Pancreas (tissue), 10 donors: ENCODE data around the gene HDGFL1. TPM values are rescaled to one million over a fixed set of nuclear protein-coding genes. Genes with fewer than 3 reads are reported as not detected.

Experiments used
- ATAC-seq, 4 donors: fragments of 200-7000 bp; cut with Tn5 transposase; one replicate each; pipeline versions ENCODE4 v1.8.0 to v1.9.1; 2020; ENCODE audit warnings: mild to moderate bottlenecking in 4 of 4, moderate library complexity in 4 of 4
- DNase-seq, 6 donors: peaks; one replicate each; pipeline ENCODE4 v3.0.0-alpha.2; 2020
- FAIRE-seq: peaks from 2 replicates; lab custom pipeline; 2012; peaks lifted over from hg19 to GRCh38; lab: Jason Lieb, UNC
- H3K27ac ChIP-seq, 4 donors: fragments of 200-600 bp; sonication (generic); 1 replicate in 3 of 4; 2 replicates in 1 of 4; pipeline versions ENCODE4 v1.5.0 to v1.8.0; 2020
- H3K27me3 ChIP-seq, 4 donors: fragments of 200-600 bp; one replicate each; pipeline ENCODE4 v1.8.0; 2021
- H3K36me3 ChIP-seq, 3 donors: fragments of 200-600 bp; sonication (generic) in 1 of 3; one replicate each; pipeline versions ENCODE4 v1.5.0 to v1.8.0; 2020 to 2021
- H3K4me1 ChIP-seq, 3 donors: fragments of 200-600 bp; one replicate each; pipeline ENCODE4 v1.8.0; 2021
- H3K4me3 ChIP-seq, 4 donors: fragments of 200-600 bp; sonication (generic) in 2 of 4; one replicate each; pipeline versions ENCODE4 v1.5.0 to v1.8.0; 2020 to 2021
- H3K9me3 ChIP-seq, 4 donors: fragments of 200-600 bp; one replicate each; pipeline ENCODE4 v1.8.0; 2021
- CTCF ChIP-seq, 4 donors: fragments of 200-600 bp; sonication (generic) in 3 of 4; IDR thresholded peaks; one replicate each; pipeline versions ENCODE4 v1.5.0 to v1.8.0; 2021; ENCODE audit warnings: antibody characterized with exemption in 4 of 4
- WGBS, 2 donors: extraction: QIAGEN DNeasy Blood & Tissue Kit; methylation state at CpG; one replicate each; pipeline ENCODE4 v1.1.7; 2013; 5-methylcytosine and 5-hydroxymethylcytosine counted together
- intact Hi-C, 3 donors: fragments of 100-400 bp; cut with DNase I; formaldehyde crosslinking; loops; one replicate each; pipeline versions ENCODE4 v1.11.1 to v1.14.2; 2022
- polyA plus RNA-seq, 2 donors: library from polyadenylated mRNA; stranded (reverse); fragments of 200-250 nt; gene quantifications; one replicate each; pipeline ENCODE4 v1.2.3, GENCODE V29; 2013
- total RNA-seq, 6 donors: library from RNA; stranded (reverse); fragmentation: NEBNext Ultra II Directional in 4 of 6; extraction: Animal tissue kit (Norgen Biotek cat#: 25700) in 4 of 6; gene quantifications; one replicate each; pipeline versions ENCODE4 v1.2.1 to v1.2.4, GENCODE V29; 2021 to 2023
- donor health status: healthy with polysubstance abuse.
- donor health status: DM: no; HTN: no; CAD: no; lungs with moderate emphysema.
- donor health status: DM: no; HTN: no; CAD: no.
- donor health status: control.
- donor health status: control.
- donor health status: Bipolar disorder and iron deficiency.
- donor health status: DM: yes; HTN: yes; CAD: no.
- donor health status: DM: no; HTN: no; CAD: no.
- donor health status: DM: no; HTN: no; CAD: no.
- donor health status: DM: yes; HTN: yes; CAD: no.

The HDGFL1 gene
- total and polyA plus RNA-seq, 8 donors, result not detected

- Histone ChIP-seq H3K36me3 (no peaks in the 10 kb centered on the region), H3K9me3 (no peaks in the 10 kb centered on the region), H3K27ac (no peak overlapping the region), H3K27me3 (no peaks in the 10 kb centered on the region), H3K4me1 (peaks cover 0 to 5% (median 5%) of the 10 kb centered on the region in 3 donors), H3K4me3 (no peak overlapping the region)
- ATAC-seq (no peak), FAIRE-seq (no peak), DNase-seq (no peak)
- intact Hi-C loops, result no loop called here
- WGBS, 2 donors, result 36 to 39% methylated on average over 2 of the region's 2 CpGs
- TF ChIP-seq CTCF (IDR thresholded peaks at IDR 0.05), result no peak
Observed at GRCh38 chr6:22556266-22556665, 13.1 kb upstream of the HDGFL1 start.

GRCh38 chr6:22557007-22557406 is 12.4 kb upstream of the HDGFL1 start:
- H3K27ac ChIP-seq, result no peak overlapping the region
- no peak overlapping the region for H3K4me3 ChIP-seq
- no peak for DNase-seq
- intact Hi-C loops, result no loop called here
- WGBS, 2 donors, result 51 to 52% methylated on average over 6 of the region's 6 CpGs
- TF ChIP-seq CTCF (IDR thresholded peaks at IDR 0.05), result no peak
- no peaks in the 10 kb centered on the region for H3K9me3 ChIP-seq
- H3K4me1 ChIP-seq, result peaks cover 0 to 6% (median 6%) of the 10 kb centered on the region in 3 donors
- no peak for ATAC-seq
- no peaks in the 10 kb centered on the region for H3K36me3 ChIP-seq
- no peaks in the 10 kb centered on the region for H3K27me3 ChIP-seq
- FAIRE-seq, result no peak

- intact Hi-C loops, result no loop called here
- no peak for ATAC-seq
Observed at GRCh38 chr6:22558288-22558882, 11.0 kb upstream of the HDGFL1 start.

GRCh38 chr6:22568854-22569253 is 512 bp upstream of the HDGFL1 start:
- no peak for ATAC-seq
- 96 to 97% methylated on average over 6 of the region's 6 CpGs for WGBS, 2 donors

More at GRCh38 chr6:22558288-22558882, 11.0 kb upstream of the HDGFL1 start:
- 68 to 70% methylated on average over 1 of the region's 1 CpG for WGBS, 2 donors
- H3K36me3 ChIP-seq, result no peaks in the 10 kb centered on the region
- no peak for TF ChIP-seq CTCF (IDR thresholded peaks at IDR 0.05)
- no peaks in the 10 kb centered on the region for H3K9me3 ChIP-seq
- H3K4me1 ChIP-seq, result peaks cover 0 to 14% (median 12%) of the 10 kb centered on the region in 3 donors
- DNase-seq, result no peak
- H3K4me3 ChIP-seq, result no peak overlapping the region
- no peak overlapping the region for H3K27ac ChIP-seq
- no peaks in the 10 kb centered on the region for H3K27me3 ChIP-seq
- FAIRE-seq, result no peak

More at GRCh38 chr6:22568854-22569253, 512 bp upstream of the HDGFL1 start:
- H3K27me3 ChIP-seq, result no peaks in the 10 kb centered on the region
- no peaks in the 10 kb centered on the region for H3K36me3 ChIP-seq
- no peaks in the 10 kb centered on the region for H3K4me1 ChIP-seq
- H3K27ac ChIP-seq, result no peak overlapping the region
- no peak for TF ChIP-seq CTCF (IDR thresholded peaks at IDR 0.05)
- intact Hi-C loops, result no loop called here
- no peak overlapping the region for H3K4me3 ChIP-seq
- no peak for FAIRE-seq
- DNase-seq, result no peak
- H3K9me3 ChIP-seq, result peaks cover 0 to 3% (median 0%) of the 10 kb centered on the region in 4 donors
